DMS153 (cell line): ENCODE results near the gene NAGS.
"Not testable (repeated sequence)": the region's sequence is repeated elsewhere in the genome, so short reads cannot be mapped to it uniquely, and the experiment has no call there.

Source experiments
- DNase-seq: peaks from one replicate; lab custom pipeline; 2025; lab: John Stamatoyannopoulos, UW

NAGS gene

GRCh38 chr17:43983515-43984411, 20.7 kb upstream of the NAGS start:
- no peak for DNase-seq

GRCh38 chr17:43984521-43984920, 19.9 kb upstream of the NAGS start:
- no peak for DNase-seq

- DNase-seq: no peak
These were observed 18.0 kb upstream of the NAGS start for GRCh38 chr17:43986225-43986981.

- DNase-seq: no peak
These were observed 17.0 kb upstream of the NAGS start for GRCh38 chr17:43987131-43988021.

GRCh38 chr17:43988301-43988700, 16.1 kb upstream of the NAGS start:
- DNase-seq: no peak

- DNase-seq: no peak
These were observed 11.8 kb upstream of the NAGS start for GRCh38 chr17:43992641-43993040.

- DNase-seq: peak; percentile 17
These were observed 9.9 kb upstream of the NAGS start for GRCh38 chr17:43994272-43995149.

GRCh38 chr17:43995150-43995471, 9.3 kb upstream of the NAGS start:
- DNase-seq: no peak

- not testable (repeated sequence) for DNase-seq
These were observed 7.2 kb upstream of the NAGS start for GRCh38 chr17:43997180-43997579.

- DNase-seq: no peak
These were observed 5.9 kb upstream of the NAGS start for GRCh38 chr17:43998552-43998951.

GRCh38 chr17:43999024-43999423, 5.4 kb upstream of the NAGS start:
- no peak for DNase-seq

- DNase-seq: no peak
These were observed 4.1 kb upstream of the NAGS start for GRCh38 chr17:44000141-44000860.

GRCh38 chr17:44000871-44001460, 3.5 kb upstream of the NAGS start:
- no peak for DNase-seq

- DNase-seq: no peak
These were observed 2.9 kb upstream of the NAGS start for GRCh38 chr17:44001461-44001920.

- DNase-seq: no peak
These were observed 2.1 kb upstream of the NAGS start for GRCh38 chr17:44002141-44002848.

GRCh38 chr17:44004761-44005526, 522 bp downstream of the NAGS start:
- DNase-seq: peak; percentile 11

GRCh38 chr17:44005527-44006271, 1.3 kb downstream of the NAGS start:
- peak; percentile 38 for DNase-seq

GRCh38 chr17:44006272-44006597, 1.8 kb downstream of the NAGS start:
- DNase-seq: no peak
